Endothelial cell (in vitro differentiated cells): ENCODE measurements around the gene CHPF. TPM values are rescaled to one million over a fixed set of nuclear protein-coding genes. Genes with fewer than 3 reads are reported as not detected.
A peak's percentile ranks its signal among the peaks of the same experiment; 100 is the strongest.

ENCODE experiments used
- DNase-seq: peaks from one replicate; pipeline ENCODE4 v3.0.0; 2021; ENCODE audit warnings: low spot score
- H3K27ac Mint-ChIP-seq: one replicate; pipeline ENCODE4 v1.8.0; 2021; ENCODE audit warnings: mixed read lengths, inconsistent platforms; ENCODE audit not compliant: unreplicated experiment
- H3K27me3 Mint-ChIP-seq: one replicate; pipeline ENCODE4 v1.8.0; 2021; ENCODE audit warnings: mild to moderate bottlenecking, moderate library complexity, mixed read lengths, inconsistent platforms; ENCODE audit not compliant: unreplicated experiment
- H3K36me3 Mint-ChIP-seq: one replicate; pipeline ENCODE4 v1.8.0; 2021; ENCODE audit warnings: mild to moderate bottlenecking, low read depth, mixed read lengths, inconsistent platforms; ENCODE audit not compliant: unreplicated experiment
- H3K4me1 Mint-ChIP-seq: one replicate; pipeline ENCODE4 v1.8.0; 2021; ENCODE audit warnings: mild to moderate bottlenecking, mixed read lengths, inconsistent platforms; ENCODE audit not compliant: unreplicated experiment
- H3K4me3 Mint-ChIP-seq: one replicate; pipeline ENCODE4 v1.8.0; 2021; ENCODE audit warnings: mild to moderate bottlenecking, mixed read lengths, inconsistent platforms; ENCODE audit not compliant: unreplicated experiment
- H3K9me3 Mint-ChIP-seq: one replicate; pipeline ENCODE4 v1.8.0; 2021; ENCODE audit warnings: mixed read lengths, inconsistent platforms; ENCODE audit not compliant: unreplicated experiment
- CTCF ChIP-seq: fragments of 200-600 bp; sonication (generic); IDR thresholded peaks from one replicate; pipeline ENCODE4 v1.5.0; 2021; ENCODE audit warnings: antibody characterized with exemption; ENCODE audit not compliant: unreplicated experiment
- long read RNA-seq: library from polyadenylated mRNA; unstranded; transcript quantifications from one replicate; pipeline ENCODE4 v2.0.0, GENCODE V29; 2020; ENCODE audit not compliant: unreplicated experiment
- total RNA-seq: library from RNA; stranded (reverse); fragmentation: NEBNext Ultra II Directional; extraction: Animal tissue kit (Norgen Biotek cat#: 25700); gene quantifications from one replicate; pipeline ENCODE4 v1.2.1, GENCODE V29; 2021; ENCODE audit not compliant: unreplicated experiment

The CHPF gene
- total RNA-seq = 4.1 TPM
- long read RNA-seq, partial matches to known transcripts = 0 of 5 reads
- long read RNA-seq, other reads (novel, unspliced or antisense) = 0 of 5 reads

GRCh38 chr2:219543596-219544358 lies at the start of gene CHPF, which contains the start of gene TMEM198:
Gene CHPF, minus strand, starts transcription at chr2:219543809. Its CDS starts 271 bp downstream, at chr2:219543538.
Gene TMEM198, plus strand, starts transcription at chr2:219544028. Its CDS starts 700 bp downstream, at chr2:219544728.
- no peak for TF ChIP-seq CTCF
- H3K27me3 Mint-ChIP-seq = peaks cover 43% of the 10 kb centered on the region
- peak within 1 kb of the TSS; percentile 74 for H3K27ac Mint-ChIP-seq
- peak; percentile 91 for DNase-seq
- peaks cover 23% of the 10 kb centered on the region for H3K36me3 Mint-ChIP-seq
- H3K9me3 Mint-ChIP-seq = no peaks in the 10 kb centered on the region
- H3K4me3 Mint-ChIP-seq = peak within 1 kb of the TSS; percentile 81
- peaks cover 15% of the 10 kb centered on the region for H3K4me1 Mint-ChIP-seq

GRCh38 chr2:219593154-219593553 lies 49.5 kb upstream of the CHPF start:
- no peaks in the 10 kb centered on the region for H3K9me3 Mint-ChIP-seq
- H3K27me3 Mint-ChIP-seq = peaks cover 7% of the 10 kb centered on the region
- H3K27ac Mint-ChIP-seq = no peak overlapping the region
- no peak for DNase-seq
- H3K36me3 Mint-ChIP-seq = no peaks in the 10 kb centered on the region
- peak overlapping the region; percentile 2 for H3K4me3 Mint-ChIP-seq
- TF ChIP-seq CTCF = no peak
- peaks cover 12% of the 10 kb centered on the region for H3K4me1 Mint-ChIP-seq

GRCh38 chr2:219592736-219593135 lies 49.1 kb upstream of the CHPF start:
- H3K4me1 Mint-ChIP-seq = peaks cover 10% of the 10 kb centered on the region
- no peak for TF ChIP-seq CTCF
- peaks cover 7% of the 10 kb centered on the region for H3K27me3 Mint-ChIP-seq
- H3K36me3 Mint-ChIP-seq = no peaks in the 10 kb centered on the region
- no peak overlapping the region for H3K27ac Mint-ChIP-seq
- H3K4me3 Mint-ChIP-seq = no peak overlapping the region
- DNase-seq = no peak
- H3K9me3 Mint-ChIP-seq = no peaks in the 10 kb centered on the region

- H3K27ac Mint-ChIP-seq = no peak overlapping the region
- no peak for DNase-seq
- no peak overlapping the region for H3K4me3 Mint-ChIP-seq
- no peaks in the 10 kb centered on the region for H3K9me3 Mint-ChIP-seq
- no peak for TF ChIP-seq CTCF
- H3K36me3 Mint-ChIP-seq = no peaks in the 10 kb centered on the region
- no peaks in the 10 kb centered on the region for H3K4me1 Mint-ChIP-seq
- H3K27me3 Mint-ChIP-seq = peaks cover 7% of the 10 kb centered on the region
Measured at GRCh38 chr2:219591091-219591490, 47.5 kb upstream of the CHPF start.

- DNase-seq = no peak
- Mint-ChIP-seq H3K27ac (no peak overlapping the region), H3K4me1 (peaks cover 8% of the 10 kb centered on the region), H3K9me3 (no peaks in the 10 kb centered on the region), H3K27me3 (peaks cover 9% of the 10 kb centered on the region), H3K36me3 (no peaks in the 10 kb centered on the region), H3K4me3 (no peak overlapping the region)
- no peak for TF ChIP-seq CTCF
Measured at GRCh38 chr2:219581346-219581745, 37.7 kb upstream of the CHPF start.
